ENCODE results near the gene PGLYRP2.
A peak's percentile ranks its signal among the peaks of the same experiment; 100 is the strongest.
"Not testable (repeated sequence)": the region's sequence is repeated elsewhere in the genome, so short reads cannot be mapped to it uniquely, and the experiment has no call there.

Gene PGLYRP2

DNA sequence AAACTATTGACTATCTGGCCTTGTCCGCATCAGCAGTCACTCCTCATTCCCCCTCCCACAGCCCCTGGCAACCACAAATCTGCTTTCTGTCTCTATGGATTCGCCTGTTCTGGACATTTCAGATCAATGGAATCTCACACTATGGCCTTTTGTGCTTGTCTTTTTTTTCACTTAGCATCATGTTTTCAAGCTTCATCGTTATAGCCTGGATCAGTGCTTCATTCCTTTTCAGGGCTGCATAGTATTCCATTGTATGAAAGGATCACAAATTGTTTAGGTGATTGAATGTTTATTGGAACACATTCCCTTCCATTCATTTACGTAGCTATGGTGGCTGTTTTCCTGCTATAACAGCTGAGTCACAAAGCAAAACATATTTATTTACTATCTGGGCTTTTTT lies 7.7 kb upstream of the PGLYRP2 start:
- no peak for DNase-seq

DNA sequence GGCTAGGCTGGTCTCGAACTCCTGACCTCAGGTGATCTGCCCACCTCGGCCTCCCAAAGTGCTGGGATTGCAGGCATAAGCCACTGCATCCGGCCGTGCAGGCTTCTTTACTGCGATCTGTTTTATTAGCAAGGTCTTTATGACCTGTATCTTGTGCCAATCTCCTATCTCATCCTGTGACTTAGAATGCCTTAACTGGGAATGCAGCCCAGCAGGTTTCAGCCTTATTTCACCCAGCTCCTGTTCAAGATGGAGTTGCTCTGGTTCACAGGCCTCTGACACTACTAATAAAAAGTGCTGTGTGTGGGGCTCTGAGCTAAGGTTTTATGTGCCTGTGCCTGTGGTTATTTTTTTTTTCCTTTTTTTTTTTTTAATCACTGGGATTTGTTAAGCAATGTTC lies 6.5 kb upstream of the PGLYRP2 start:
- not testable (repeated sequence) for DNase-seq

DNA sequence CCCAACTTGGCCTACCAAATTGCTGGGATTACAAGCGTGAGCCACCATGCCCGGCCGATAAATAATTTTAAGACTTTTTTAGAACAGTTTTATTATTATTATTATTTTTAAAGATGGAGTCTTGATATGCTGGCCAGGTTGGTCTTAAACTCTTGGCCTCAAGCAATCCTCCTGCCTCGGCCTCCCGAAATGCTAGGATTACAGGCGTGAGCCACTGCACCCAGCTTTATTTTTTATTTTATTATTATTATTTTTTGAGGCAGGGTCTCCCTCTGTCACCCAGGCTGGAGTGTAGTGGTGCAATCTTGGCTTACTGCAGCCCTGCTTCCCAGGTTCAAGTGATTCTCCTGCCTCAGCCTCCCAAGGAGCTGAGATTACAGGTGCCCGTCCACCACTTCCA lies 1.7 kb upstream of the PGLYRP2 start:
- DNase-seq, result not testable (repeated sequence)

DNA sequence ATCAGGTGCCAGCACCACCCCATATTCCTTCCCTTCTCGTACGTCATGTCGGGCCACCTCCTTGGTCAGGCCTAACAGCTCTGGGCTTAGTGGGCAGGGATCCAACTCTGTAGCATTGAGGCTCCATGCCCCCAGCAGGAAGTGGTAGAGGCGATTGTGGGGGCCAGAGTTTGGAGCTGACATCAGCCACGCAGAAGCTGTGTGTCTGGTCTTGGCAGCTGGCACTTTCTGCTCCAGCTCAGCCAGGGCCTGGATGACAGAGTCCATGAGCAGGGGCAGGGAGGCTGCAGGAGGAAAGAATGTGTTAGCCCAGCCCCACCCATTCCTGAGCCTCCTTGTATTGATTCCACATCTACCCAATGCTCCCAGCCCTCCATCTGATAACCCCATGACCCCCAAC lies 3.0 kb downstream of the PGLYRP2 start:
- DNase-seq, result no peak

DNA sequence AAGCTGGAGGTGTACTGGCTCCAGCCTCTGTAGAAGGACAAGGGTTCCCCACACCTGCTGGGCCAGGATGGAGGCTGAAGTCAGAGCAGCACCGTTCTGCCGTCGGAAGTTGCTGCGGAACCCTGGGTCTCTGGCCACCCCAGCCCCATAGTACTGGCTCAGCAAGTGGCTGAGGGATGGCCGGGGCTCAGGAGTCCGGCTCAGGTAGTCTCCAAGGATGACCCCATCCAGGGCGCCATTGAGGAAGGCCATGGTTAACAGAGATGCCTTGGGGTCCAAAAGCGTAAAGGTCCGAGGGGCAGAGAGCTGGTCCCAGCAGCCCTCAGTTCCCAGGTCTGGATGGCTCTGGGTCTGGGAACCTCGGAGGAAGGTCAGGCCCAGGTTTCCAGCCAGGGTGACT lies 3.7 kb downstream of the PGLYRP2 start:
- no peak for DNase-seq

DNA sequence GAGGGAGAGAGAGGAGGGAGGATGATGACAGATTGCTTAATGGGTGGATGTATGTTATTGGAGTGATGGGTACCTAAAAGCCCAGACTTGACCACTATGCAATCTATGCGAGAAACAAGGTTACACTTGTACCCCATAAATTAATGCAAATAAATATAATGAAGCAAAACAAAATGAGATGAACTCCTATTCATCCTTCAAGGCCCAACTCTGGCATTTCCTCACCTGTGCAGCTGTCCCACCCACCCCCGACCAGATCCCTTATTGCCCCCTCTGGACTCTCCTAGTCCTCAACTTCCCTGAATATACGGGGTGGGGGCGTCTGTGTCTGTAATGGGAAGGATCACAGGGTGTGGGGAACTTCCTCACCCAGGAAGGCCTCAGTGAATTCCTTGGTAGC lies 4.1 kb downstream of the PGLYRP2 start:
- no peak for DNase-seq

DNA sequence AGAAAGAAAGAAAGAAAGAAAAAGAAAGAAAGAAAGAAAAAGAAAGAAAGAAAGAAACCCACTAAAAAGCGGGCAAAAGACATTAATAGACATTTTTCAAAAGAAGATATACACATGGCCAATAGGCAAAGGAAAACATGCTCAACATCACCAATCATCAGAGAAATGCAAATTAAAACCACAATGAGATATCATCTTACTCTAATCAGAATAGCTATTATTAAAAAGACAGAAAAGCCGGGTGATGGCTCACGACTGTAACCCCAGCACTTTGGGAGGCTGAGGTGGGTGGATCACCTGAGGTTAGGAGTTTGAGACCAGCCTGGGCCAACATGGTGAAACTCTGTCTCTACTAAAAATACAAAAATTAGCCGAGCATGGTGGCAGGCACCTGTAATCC lies 5.5 kb downstream of the PGLYRP2 start:
- DNase-seq, result not testable (repeated sequence)

DNA sequence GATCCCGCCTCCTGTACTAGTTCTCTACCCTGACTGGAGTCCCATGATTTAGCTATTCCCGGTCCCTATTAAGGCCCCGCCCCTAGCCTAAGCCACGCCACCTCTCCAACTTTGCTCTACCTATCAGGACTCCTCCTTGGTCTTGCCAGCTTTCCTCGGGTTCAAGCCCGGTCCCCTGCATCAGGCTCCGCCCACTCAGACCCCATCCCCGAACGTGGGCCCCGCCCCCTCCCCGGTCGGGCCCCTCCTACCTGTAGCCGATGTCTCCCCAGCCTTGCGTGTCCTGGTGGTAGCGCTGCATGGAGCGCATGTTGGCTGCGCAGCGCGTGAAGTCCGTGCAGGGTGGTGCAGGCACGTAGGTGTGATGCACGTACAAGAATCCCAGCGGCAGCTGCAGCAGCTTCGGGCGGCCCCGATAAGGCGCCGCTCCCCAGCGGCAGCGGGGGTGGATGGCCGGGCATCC lies 7.6 kb downstream of the PGLYRP2 start:
- DNase-seq, result no peak

DNA sequence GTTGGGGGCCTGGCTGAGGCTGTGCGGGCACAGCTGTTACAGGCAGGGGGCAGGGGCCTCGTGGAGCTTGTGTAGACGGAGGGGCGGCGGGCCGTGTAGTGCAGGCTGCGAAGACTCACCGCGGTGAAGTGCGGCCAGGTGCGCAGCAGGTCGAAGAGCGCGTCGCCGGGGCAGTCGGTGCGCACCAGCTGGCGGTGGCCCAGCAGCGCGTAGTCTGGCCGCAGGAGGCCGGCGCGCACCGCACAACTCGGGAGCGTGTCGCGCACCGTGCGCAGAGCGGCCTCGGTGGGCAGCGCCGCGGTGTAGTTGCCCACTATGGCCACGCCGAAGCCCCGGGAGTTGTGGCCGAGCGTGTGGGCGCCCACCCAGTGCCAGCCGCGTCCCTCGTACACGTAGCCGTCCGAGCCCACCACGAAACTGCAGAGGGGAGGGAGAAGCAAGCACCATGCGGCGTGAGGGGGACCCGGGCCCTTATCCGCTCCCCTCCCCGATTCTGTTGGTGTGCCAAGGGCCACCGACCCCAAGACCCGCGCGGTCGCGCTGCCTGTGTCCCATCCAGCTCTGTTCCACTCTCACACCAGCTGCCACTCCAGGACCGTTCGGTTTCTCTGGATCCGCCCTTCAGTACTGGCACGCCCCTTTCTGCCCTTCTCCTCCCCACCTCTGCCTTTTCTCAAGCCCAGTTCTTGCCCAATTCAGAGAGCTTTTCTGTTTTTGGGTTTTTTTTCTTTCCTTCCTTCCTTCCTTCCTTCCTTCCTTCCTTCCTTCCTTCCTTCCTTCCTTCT lies 9.6 kb downstream of the PGLYRP2 start:
- peak; percentile 22 for DNase-seq

DNA sequence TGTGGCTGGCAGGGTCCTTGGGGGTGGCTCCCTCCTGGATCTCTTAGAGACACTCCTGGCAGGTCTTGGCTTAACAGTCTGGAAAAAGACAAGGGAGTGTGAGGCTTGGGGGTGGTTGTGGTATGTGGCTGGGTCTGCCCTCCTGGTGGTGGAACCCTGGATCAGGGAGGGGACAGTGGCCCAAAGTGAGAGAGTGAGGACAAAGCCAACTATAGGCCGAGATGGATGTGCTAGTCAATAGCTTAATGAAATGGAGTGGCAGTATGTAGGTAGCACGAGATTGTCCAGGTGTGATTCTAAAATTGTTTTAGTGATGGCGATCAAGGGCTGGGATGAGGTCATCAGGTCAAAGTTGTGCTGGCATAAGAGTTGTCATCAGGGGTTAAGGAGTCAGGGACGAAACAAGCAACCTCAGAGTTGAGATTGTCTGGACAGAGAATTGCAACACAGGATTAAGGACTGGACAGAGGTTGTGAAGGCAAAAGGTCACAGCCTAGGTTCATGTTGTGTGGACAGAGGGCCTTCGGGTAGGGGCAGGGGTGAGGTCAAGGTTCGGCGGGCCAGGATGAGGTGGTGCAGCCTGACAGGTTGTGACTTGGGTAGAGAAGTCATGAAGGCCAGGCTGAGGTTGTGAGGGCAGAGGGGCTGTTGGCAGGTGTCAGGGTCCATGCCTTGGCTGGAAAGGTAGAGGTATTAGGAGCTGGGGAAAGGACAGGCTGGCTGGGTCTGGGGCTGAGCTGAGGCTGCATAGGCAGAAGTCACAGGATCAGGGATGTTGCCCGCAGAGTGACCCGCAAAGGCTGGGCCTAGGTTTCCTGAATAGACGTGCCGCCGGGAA lies 10.4 kb downstream of the PGLYRP2 start:
- DNase-seq, result no peak

DNA sequence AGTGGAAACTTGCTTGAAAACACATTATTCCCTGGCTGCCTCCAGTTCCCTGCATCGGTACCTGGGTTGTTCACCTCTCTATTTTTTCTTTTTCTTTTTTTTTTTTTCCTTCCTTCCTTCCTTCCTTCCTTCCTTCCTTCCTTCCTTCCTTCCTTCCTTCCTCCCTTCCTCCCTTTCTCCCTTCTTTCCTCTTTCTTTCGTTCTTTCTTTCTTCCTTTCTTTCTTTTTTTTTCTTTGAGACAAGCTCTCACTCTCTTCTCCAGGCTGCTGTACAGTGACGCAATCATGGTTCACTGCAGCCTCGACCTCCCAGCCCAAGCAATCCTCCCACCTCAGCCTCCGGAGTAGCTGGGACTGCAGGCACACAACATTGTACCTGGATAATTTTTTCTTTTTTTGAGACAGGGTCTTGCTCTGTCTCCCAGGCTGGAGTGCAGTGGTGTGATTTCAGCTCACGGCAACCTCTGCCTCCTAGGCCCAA lies 11.5 kb downstream of the PGLYRP2 start:
- DNase-seq, result no peak

DNA sequence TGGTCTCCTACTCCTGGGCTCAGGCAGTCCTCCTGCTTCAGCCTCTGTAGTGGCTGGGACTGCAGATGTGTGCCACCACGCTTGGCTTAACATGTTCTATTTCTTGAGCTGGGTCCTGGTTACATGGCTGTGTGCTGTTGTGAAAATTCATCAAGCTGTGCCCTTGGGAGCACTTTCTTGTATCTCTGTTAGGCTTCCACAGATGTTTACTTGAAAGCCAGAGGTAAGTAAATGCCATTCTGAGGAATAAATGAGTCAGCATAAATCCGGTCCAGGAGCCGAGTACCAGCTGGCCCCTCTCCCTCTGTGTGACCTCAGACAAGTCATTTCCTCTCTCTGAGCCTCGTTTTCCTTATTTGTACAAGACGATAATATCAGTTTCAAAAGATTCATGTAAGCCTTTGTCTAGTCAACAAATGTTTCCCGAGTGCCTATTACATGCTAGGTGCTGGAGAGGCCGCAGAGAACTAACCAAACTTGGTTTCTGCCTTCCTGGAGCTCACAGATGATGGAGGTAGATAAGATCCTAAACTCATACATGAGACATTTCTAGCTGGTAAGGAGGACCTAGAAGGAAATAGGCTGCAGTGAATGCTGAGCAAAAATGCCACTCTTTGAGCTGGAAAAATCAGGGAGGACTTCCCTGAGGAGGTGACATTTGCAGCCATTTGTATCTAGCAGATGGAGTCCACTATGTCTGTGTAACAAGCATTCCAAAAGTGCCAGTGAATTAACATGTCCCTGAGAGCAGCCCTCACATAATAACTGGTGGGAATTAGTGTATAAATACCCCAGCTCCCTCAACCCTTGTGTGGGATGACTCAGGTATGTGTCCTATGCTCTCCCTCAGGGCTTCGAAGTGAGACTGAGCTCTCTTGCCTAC lies 12.2 kb downstream of the PGLYRP2 start:
- DNase-seq, result peak; percentile 62

DNA sequence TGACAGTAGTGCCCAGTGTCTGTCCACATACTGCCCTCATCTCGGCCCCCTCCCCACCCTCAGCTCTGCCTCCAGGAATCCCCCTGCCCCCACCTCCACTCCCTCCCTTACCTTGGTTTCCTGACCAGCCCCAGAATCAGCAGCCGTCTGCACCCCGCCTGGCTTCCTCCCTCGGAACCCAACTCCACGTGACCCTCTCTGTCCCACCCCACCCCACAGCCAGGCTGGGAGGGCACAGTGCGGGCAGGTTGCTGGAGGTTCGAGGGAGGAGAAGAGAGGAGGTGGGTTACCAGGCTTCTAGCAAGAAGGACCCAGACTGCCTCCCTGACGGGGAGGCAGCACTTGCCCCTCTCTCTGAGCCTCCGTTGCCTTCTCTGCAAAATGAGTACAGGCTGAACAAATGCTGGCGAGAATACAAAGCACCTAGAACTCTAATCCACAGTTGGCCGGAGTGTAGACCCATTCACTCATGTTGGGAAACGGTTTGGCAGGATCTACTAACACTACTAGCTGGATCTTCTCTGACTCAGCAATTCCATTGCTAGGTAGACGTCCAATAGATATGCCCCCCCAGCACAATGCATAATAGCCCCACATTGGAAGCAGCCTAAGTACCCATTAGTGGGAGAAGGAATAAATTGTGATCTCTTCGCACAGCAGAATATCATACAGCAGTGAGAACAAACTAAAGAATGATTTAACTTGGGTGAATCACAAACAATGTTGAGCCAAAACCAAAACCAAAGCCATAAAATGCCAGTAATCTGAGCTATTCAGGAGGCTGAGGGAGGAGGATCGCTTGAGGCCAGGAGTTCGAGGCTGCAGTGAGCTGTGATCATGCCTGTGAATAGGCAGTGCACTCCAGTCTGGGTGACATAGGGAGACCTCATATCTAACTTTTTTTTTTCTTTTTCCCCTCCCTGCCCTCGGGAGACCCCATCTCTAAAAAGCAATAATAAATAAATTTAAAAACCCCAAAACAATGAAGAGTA lies 14.6 kb downstream of the PGLYRP2 start, which contains the start of gene RASAL3:
Gene RASAL3 (minus strand): TSS at position 151 of the 992 bp plus-strand sequence. CDS start 186 bp downstream, outside the sequence.
- DNase-seq, result peak; percentile 45

DNA sequence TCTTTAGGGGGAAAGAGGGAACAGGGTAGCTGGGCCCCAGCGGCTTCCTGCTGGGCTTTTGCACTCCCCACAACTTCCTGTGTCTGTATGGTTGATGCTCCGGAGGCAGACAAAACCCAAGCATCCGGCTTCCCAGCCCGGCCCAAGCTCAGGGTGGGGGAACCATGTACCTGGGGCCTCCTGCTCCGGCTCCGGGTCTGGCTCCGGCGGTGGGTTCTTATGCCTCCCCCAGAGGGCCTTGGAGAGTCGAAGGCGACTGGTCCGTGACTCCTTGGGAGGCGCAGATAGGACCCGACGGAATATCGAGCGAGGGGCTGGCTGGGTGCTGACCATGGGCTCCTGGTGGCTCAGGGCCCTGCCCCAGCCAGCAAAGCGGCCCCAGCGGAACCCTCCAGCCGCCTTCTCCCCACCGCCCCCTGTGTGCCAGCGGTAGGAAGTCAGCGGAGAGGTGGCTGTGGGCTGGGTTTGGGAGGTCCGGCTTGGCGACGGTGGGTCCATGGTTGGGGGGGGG lies 15.4 kb downstream of the PGLYRP2 start:
- DNase-seq, result peak; percentile 74

DNA sequence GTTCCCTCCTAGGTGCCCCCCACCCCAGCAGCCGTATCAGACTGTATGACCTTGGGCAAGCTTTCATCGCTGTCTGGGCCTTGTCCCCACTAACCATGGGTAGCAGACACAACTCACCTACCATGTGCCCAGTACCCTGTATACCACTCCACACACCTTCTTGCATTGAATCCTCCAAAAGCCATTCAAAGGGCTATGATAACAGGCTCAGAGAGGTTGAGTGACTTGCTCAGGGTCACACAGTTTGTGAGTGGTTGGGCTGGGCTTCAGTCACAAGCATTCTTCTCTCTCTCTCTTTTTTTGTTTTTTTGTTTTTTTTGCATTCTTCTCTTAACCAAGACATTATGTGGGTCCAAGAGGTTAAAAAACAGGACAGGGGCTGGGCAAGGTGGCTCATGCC lies 17.6 kb downstream of the PGLYRP2 start:
- no peak for DNase-seq

DNA sequence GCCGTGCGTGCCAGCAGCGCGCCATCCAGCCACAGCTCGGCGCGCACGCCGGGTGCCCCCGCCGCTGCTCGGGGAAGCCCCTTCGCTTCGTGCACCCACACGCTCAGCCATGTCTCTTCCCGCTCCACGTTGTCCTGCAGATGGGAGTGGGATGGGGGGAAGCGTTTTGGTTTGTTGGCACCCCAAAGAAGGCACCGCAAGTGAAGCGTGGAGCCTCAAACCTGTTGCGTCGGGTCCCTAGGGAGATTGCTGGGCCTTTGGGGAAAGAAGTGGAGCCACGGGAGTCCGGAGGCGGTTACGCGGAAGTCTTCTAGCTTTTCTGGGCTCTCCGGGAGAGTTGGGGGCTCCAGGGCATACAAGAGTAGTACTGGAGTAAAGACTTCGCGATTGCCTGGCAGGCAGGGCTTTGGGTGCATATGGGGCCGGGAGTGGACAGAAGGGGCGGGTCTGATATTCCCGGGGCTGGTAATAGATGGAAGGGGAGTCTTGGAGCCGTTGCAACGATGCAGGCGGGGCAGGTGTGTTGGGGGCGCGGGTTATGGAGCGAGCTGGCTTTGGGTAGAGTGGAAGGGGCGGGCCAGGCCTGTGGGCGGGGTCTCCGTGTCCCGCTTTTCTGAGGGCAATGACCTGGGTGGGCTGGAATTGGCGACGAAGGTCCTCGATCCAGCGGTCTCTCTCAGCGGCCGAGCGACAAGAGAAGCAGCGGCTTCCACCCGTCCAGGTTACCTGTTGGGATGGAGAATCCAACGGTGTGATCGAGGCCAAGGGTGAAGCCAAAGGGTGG lies 21.4 kb downstream of the PGLYRP2 start:
- DNase-seq, result no peak

DNA sequence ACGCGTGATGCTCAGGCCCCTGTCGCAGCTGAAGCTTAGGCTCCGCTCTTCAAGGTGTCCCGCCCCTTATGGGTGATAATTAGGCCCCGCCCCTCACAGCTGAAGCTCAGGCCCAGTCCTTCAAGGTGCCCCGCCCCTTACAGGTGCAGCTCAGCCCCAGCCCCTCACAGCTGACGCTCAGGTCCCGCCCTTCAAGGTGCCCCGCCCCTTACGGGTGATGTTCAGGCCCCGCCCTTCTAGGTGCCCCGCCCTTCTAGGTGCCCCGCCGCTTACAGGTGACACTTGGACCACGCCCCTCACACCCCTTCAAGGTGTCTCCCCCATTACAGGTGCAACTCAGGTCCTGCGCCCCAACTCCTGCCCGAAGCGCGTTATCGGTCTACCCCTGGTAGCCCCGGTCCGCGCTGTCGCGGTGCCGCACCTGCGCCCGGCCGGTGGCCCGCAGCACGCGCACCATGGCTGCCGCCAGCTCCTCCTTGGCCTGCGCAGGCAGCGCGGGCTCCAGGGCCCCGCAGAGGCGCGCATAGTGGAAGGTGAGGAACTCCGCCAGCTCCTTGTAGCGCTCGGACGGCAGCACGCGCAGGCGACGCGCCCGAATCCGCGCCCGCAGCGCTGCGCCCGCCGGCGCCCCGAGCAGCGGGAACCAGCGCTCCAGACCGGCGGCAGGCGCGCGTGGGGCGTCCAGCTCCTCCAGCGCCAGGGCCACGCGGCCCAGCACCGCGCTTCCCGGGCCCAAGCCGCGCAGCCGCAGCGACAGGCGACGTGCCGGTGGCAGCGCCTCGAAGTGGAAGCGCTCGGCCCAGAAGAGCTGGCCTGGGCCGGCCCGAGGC lies 22.2 kb downstream of the PGLYRP2 start:
- DNase-seq, result no peak

DNA sequence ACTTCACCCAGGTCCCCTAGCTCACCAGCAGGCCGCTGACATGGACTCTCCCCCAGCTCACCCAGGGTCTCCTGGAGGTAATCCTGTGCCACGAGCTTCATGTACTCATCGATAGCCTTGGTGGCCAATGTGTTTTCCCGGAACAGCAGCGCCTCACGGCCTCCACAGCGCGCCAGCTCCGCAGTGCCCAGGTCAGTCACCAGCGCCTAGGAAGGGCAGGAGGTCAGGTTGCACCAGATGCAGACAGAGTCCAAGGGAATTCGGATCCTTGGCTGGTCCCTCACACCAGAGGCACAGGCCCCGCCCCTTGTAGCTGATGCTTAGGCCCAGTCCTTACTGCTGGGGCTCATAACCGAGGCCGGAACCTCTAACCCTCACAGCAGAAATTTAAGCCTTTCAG lies 22.9 kb downstream of the PGLYRP2 start:
- DNase-seq, result no peak

DNA sequence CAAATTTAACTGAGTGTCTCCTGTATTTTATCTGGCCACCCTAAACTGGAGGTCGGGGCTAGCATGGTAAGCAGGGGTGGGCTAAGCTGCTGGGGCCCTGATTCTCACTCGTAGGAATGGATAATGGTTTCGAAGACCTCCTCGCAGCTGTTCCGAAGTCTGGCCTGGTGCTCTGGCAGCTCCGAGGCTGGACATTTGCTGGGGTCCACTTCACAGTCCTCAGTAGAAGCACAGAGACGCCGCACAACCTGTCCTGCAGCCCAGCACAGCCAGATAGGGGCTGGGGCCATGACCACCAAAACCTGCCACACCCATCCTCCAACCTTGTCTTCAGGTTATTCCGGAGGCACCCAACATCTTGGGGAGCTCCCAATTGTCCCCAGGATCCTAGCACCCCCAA lies 23.3 kb downstream of the PGLYRP2 start:
- DNase-seq, result no peak

All from stimulated activated naive CD4-positive, alpha-beta T cell treated with Interleukin-2 at 50 U/mL for 16 hours (primary cell).